Measurements from ENCODE around the gene WNK4. TPM values are rescaled to one million over a fixed set of nuclear protein-coding genes. Genes with fewer than 3 reads are reported as not detected.

The WNK4 gene
- total RNA-seq, 6 donors from 2014 or later = 0.15 to 1.8 (median 0.26) TPM; not detected in 2

- 75 to 83% methylated on average over 2 of the region's 2 CpGs for WGBS, 2 donors
- DNase-seq = no peak
- no peak for ATAC-seq (ENCODE audit: low FRiP score in 2 of 2)
- H3K27me3 ChIP-seq = no peaks in the 10 kb centered on the region
- H3K4me3 ChIP-seq = no peak overlapping the region
- peaks cover 0 to 8% (median 0%) of the 10 kb centered on the region in 4 donors for H3K36me3 ChIP-seq
- no peak for TF ChIP-seq EP300 (IDR thresholded peaks at IDR 0.05)
- TF ChIP-seq POLR2AphosphoS5 (IDR thresholded peaks at IDR 0.05) = no peak
- TF ChIP-seq POLR2A (IDR thresholded peaks at IDR 0.05) = no peak
- no peak for TF ChIP-seq CTCF (IDR thresholded peaks at IDR 0.05)
- H3K4me1 ChIP-seq = peaks cover under 1 to 7% (median 4%) of the 10 kb centered on the region in 4 donors
- H3K9me3 ChIP-seq = no peaks in the 10 kb centered on the region
- H3K27ac ChIP-seq = no peak overlapping the region
Observed at GRCh38 chr17:42791948-42792347, 11.5 kb downstream of the WNK4 start.

DNA sequence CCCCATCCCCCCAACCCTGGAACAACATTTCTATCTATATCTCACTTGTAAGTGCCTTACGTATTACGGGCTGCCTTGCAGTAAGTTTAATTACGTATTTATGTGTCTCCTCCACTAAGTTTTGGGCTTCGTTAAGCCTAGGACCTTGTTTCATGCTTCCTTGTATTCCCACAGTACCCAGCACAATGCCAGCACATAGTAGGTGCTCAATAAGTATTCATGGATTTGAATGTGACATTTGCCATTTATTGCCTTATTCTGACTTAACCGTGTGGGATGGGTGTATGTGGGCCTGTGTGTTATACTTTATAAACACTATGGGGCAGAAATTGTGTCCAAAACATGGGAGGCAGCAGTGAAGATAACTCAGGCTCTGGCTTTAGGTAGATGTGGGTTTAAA, 12.1 kb downstream of the WNK4 start:
- Histone ChIP-seq H3K27ac (no peak overlapping the region), H3K4me3 (no peak overlapping the region), H3K9me3 (no peaks in the 10 kb centered on the region), H3K36me3 (peaks cover 0 to 8% (median 0%) of the 10 kb centered on the region in 4 donors), H3K27me3 (no peaks in the 10 kb centered on the region), H3K4me1 (peaks cover 6 to 13% (median 10%) of the 10 kb centered on the region in 4 donors)
- TF ChIP-seq POLR2AphosphoS5 (IDR thresholded peaks at IDR 0.05) (no peak), CTCF (IDR thresholded peaks at IDR 0.05) (no peak), POLR2A (IDR thresholded peaks at IDR 0.05) (no peak), EP300 (IDR thresholded peaks at IDR 0.05) (no peak)
- WGBS, 2 donors = 68 to 77% methylated on average over 5 of the region's 5 CpGs
- no peak for DNase-seq
- ATAC-seq (ENCODE audit: low FRiP score in 2 of 2) = no peak

- WGBS, 2 donors = 28 to 68% methylated on average over 4 of the region's 4 CpGs
Observed at GRCh38 chr17:42795061-42795460, 14.7 kb downstream of the WNK4 start.

DNA sequence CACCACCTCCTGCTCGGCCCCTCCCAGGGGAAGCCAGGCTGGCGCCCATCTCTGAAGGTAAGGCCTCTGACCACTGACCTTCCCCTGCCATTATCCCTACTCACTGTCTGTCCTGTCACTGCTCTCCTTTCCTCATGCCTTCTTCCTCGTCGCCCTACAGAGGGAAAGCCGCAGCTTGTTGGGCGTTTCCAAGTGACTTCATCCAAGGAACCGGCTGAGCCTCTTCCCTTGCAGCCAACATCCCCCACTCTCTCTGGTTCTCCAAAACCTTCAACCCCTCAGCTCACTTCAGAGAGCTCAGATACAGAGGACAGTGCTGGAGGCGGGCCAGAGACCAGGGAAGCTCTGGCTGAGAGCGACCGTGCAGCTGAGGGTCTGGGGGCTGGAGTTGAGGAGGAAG, 15.1 kb downstream of the WNK4 start:
- WGBS, 2 donors = 83 to 88% methylated on average over 10 of the region's 10 CpGs
- no peak for TF ChIP-seq EP300 (IDR thresholded peaks at IDR 0.05)
- no peak for TF ChIP-seq CTCF (IDR thresholded peaks at IDR 0.05)
- TF ChIP-seq POLR2AphosphoS5 (IDR thresholded peaks at IDR 0.05) = no peak
- no peak for TF ChIP-seq POLR2A (IDR thresholded peaks at IDR 0.05)
- Histone ChIP-seq H3K4me1 (peaks cover 18 to 24% (median 22%) of the 10 kb centered on the region in 4 donors), H3K9me3 (no peaks in the 10 kb centered on the region), H3K27me3 (no peaks in the 10 kb centered on the region), H3K27ac (no peak overlapping the region), H3K36me3 (peaks cover 0 to 8% (median 0%) of the 10 kb centered on the region in 4 donors), H3K4me3 (no peak overlapping the region)
- DNase-seq (no peak), ATAC-seq (ENCODE audit: low FRiP score in 2 of 2) (no peak)

More at GRCh38 chr17:42795061-42795460, 14.7 kb downstream of the WNK4 start:
- Histone ChIP-seq H3K4me1 (peaks cover 18 to 24% (median 22%) of the 10 kb centered on the region in 4 donors), H3K27ac (no peak overlapping the region), H3K9me3 (no peaks in the 10 kb centered on the region), H3K4me3 (no peak overlapping the region), H3K27me3 (no peaks in the 10 kb centered on the region), H3K36me3 (peaks cover 0 to 8% (median 0%) of the 10 kb centered on the region in 4 donors)
- no peak for ATAC-seq (ENCODE audit: low FRiP score in 2 of 2)
- TF ChIP-seq POLR2AphosphoS5 (IDR thresholded peaks at IDR 0.05) (no peak), POLR2A (IDR thresholded peaks at IDR 0.05) (no peak), EP300 (IDR thresholded peaks at IDR 0.05) (no peak), CTCF (IDR thresholded peaks at IDR 0.05) (no peak)
- DNase-seq = no peak

Data from upper lobe of left lung (tissue), 6 donors.